Colonic mucosa (tissue), 4 donors: Measurements from ENCODE around the gene RAPGEF1. TPM values are rescaled to one million over a fixed set of nuclear protein-coding genes. Genes with fewer than 3 reads are reported as not detected.

Source experiments
- DNase-seq: peaks from one replicate; pipeline ENCODE4 v3.0.0-alpha.2; 2020
- H3K27ac ChIP-seq: fragments of 200-600 bp; one replicate; pipeline ENCODE4 v1.8.0; 2021
- H3K27me3 ChIP-seq: fragments of 200-600 bp; one replicate; pipeline ENCODE4 v1.8.0; 2021
- H3K36me3 ChIP-seq: fragments of 200-600 bp; one replicate; pipeline ENCODE4 v1.8.0; 2021
- H3K4me1 ChIP-seq: fragments of 200-600 bp; one replicate; pipeline ENCODE4 v1.8.0; 2021; ENCODE audit warnings: mild to moderate bottlenecking
- H3K4me3 ChIP-seq: fragments of 200-600 bp; one replicate; pipeline ENCODE4 v1.8.0; 2021
- H3K9ac ChIP-seq, 2 donors: one replicate each; pipeline ENCODE4 v1.7.0; 2013; ENCODE audit warnings: control low read depth in 2 of 2, low read depth in 2 of 2, low read length in 2 of 2
- H3K9me3 ChIP-seq: fragments of 200-600 bp; one replicate; pipeline ENCODE4 v1.8.0; 2021
- CTCF ChIP-seq: fragments of 200-600 bp; IDR thresholded peaks from one replicate; pipeline ENCODE4 v1.8.0; 2022; ENCODE audit warnings: antibody characterized with exemption, mild to moderate bottlenecking
- intact Hi-C: fragments of 100-400 bp; cut with DNase I; formaldehyde crosslinking; loops from one replicate; pipeline ENCODE4 v1.14.1; 2022
- total RNA-seq, 2 donors: library from RNA; stranded (reverse); fragmentation: NEBNext Ultra II Directional in 1 of 2; extraction: Animal tissue kit (Norgen Biotek cat#: 25700) in 1 of 2; gene quantifications; one replicate each; pipeline ENCODE4 v1.2.1, GENCODE V29; 2021
- donor health status: healthy.
- donor health status: DM: no; HTN: no; CAD: no.
- donor health status: DM: no; HTN: no; CAD: no.

Gene RAPGEF1
- total RNA-seq, 2 donors from 2014 or later: 47.2 to 58.6 TPM

- DNase-seq: no peak
- intact Hi-C loops: no loop called here
- Histone ChIP-seq H3K4me1 (no peaks in the 10 kb centered on the region), H3K4me3 (no peak overlapping the region), H3K27me3 (no peaks in the 10 kb centered on the region), H3K27ac (no peak overlapping the region), H3K36me3 (no peaks in the 10 kb centered on the region), H3K9ac (no peak overlapping the region), H3K9me3 (no peaks in the 10 kb centered on the region)
- no peak for TF ChIP-seq CTCF
Observed at GRCh38 chr9:131692612-131693562, 47.0 kb downstream of the RAPGEF1 start.

GRCh38 chr9:131691969-131692611, 47.8 kb downstream of the RAPGEF1 start:
- DNase-seq: no peak
- Histone ChIP-seq H3K4me1 (no peaks in the 10 kb centered on the region), H3K9ac (no peak overlapping the region), H3K36me3 (no peaks in the 10 kb centered on the region), H3K27ac (no peak overlapping the region), H3K4me3 (no peak overlapping the region), H3K27me3 (no peaks in the 10 kb centered on the region), H3K9me3 (no peaks in the 10 kb centered on the region)
- intact Hi-C loops: no loop called here
- TF ChIP-seq CTCF: no peak

DNA sequence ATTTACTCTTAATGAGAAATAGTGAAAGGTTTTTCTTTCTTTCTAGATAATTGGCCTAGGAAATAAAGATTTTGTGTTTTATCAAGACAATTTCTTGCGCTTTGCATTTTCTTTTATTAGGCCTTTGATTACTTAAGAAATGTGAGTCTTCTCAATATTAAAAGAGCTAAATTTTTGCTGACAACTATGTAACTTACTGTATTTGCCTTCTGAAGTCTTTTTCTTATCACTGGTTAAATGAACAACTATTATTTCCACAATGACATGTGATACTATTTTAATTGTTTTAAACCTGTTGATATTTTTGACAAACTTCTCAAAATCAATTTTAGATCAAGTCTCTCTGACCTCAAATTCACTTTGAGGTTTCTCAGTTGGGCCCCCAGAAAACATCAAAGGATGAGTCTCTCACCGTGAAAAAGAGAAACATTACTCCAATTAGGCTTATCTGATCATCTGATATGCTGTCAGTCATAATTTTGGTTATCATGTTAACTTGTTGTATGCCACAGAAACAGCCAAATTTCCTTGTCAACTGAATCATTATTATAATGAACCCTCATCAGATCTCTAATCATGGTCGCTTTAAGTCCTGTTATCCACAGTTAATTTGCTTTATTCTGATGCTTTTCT, 48.8 kb downstream of the RAPGEF1 start:
- no peak for DNase-seq
- no peaks in the 10 kb centered on the region for H3K36me3 ChIP-seq
- H3K9me3 ChIP-seq: no peaks in the 10 kb centered on the region
- intact Hi-C loops: no loop called here
- no peaks in the 10 kb centered on the region for H3K27me3 ChIP-seq
- no peaks in the 10 kb centered on the region for H3K4me1 ChIP-seq
- H3K27ac ChIP-seq: no peak overlapping the region
- TF ChIP-seq CTCF: no peak
- no peak overlapping the region for H3K9ac ChIP-seq
- no peak overlapping the region for H3K4me3 ChIP-seq

DNA sequence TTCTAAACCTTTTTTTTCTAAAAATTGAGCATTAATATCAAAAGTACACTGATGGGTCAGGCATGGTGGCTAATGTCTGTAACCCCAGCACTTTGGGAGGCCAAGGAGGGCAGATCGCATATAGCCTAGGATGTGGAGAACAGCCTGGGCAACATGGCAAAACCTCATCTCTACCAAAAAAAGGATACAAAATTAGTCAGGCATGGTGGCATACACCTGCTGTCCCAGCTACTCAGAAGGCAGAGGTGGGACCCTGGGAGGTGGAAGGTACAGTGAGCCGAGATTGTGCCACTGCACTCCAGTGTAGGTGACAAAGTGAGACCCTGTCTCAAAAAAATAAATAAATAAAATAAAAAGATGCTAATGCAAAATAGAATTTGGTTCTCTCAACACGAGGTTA, 49.4 kb downstream of the RAPGEF1 start:
- Histone ChIP-seq H3K27me3 (no peaks in the 10 kb centered on the region), H3K4me1 (no peaks in the 10 kb centered on the region), H3K36me3 (no peaks in the 10 kb centered on the region), H3K27ac (no peak overlapping the region), H3K9ac (no peak overlapping the region), H3K9me3 (no peaks in the 10 kb centered on the region), H3K4me3 (no peak overlapping the region)
- intact Hi-C loops: no loop called here
- DNase-seq: no peak
- no peak for TF ChIP-seq CTCF

- DNase-seq: no peak
- H3K9ac ChIP-seq: no peak overlapping the region
- no peak overlapping the region for H3K27ac ChIP-seq
- no peaks in the 10 kb centered on the region for H3K9me3 ChIP-seq
- no peaks in the 10 kb centered on the region for H3K27me3 ChIP-seq
- TF ChIP-seq CTCF: no peak
- intact Hi-C loops: no loop called here
- no peak overlapping the region for H3K4me3 ChIP-seq
- no peaks in the 10 kb centered on the region for H3K4me1 ChIP-seq
- no peaks in the 10 kb centered on the region for H3K36me3 ChIP-seq
Observed at GRCh38 chr9:131688377-131688776, 51.5 kb downstream of the RAPGEF1 start.
